ENCODE data around the gene TINCR. TPM values are rescaled to one million over a fixed set of nuclear protein-coding genes. Genes with fewer than 3 reads are reported as not detected.

Gene TINCR
- total RNA-seq, 1 donor from 2014 or later = 0.33 TPM

DNA sequence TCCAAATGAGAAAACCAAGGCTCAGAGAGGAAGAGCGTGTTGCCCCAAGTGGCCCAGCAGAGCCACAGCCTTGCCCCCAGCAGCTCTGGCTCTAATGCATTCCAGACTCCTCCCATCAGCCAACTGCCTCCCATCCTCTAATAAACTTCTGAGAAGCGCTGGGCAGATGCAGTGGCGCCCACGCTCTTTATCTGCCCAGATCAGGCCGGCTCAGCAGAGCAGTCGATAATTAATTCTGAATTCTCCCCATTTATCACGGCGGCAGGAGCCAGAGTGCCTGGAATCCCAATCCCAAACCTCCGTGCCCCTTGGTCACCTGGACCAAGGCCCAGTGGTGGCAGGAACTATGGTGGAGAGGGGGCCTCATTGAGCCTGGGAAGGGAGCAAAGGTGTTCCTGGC is 13.9 kb downstream of the TINCR start:
- TF ChIP-seq, protein P1, sequence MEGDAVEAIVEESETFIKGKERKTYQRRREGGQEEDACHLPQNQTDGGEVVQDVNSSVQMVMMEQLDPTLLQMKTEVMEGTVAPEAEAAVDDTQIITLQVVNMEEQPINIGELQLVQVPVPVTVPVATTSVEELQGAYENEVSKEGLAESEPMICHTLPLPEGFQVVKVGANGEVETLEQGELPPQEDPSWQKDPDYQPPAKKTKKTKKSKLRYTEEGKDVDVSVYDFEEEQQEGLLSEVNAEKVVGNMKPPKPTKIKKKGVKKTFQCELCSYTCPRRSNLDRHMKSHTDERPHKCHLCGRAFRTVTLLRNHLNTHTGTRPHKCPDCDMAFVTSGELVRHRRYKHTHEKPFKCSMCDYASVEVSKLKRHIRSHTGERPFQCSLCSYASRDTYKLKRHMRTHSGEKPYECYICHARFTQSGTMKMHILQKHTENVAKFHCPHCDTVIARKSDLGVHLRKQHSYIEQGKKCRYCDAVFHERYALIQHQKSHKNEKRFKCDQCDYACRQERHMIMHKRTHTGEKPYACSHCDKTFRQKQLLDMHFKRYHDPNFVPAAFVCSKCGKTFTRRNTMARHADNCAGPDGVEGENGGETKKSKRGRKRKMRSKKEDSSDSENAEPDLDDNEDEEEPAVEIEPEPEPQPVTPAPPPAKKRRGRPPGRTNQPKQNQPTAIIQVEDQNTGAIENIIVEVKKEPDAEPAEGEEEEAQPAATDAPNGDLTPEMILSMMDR (IDR thresholded peaks at IDR 0.05; ENCODE audit: unreplicated experiment) = no peak
- Mint-ChIP-seq H3K27ac (ENCODE audit: unreplicated experiment) (no peak overlapping the region), H3K36me3 (ENCODE audit: low read depth, unreplicated experiment) (no peaks in the 10 kb centered on the region), H3K9me3 (ENCODE audit: unreplicated experiment) (no peaks in the 10 kb centered on the region), H3K4me1 (ENCODE audit: unreplicated experiment) (no peaks in the 10 kb centered on the region), H3K27me3 (ENCODE audit: unreplicated experiment) (peaks cover 3% of the 10 kb centered on the region), H3K4me3 (ENCODE audit: unreplicated experiment) (no peak overlapping the region)
- DNase-seq (ENCODE audit: low spot score) = no peak

GRCh38 chr19:5547881-5548280 is 19.9 kb downstream of the TINCR start:
- no peaks in the 10 kb centered on the region for H3K36me3 Mint-ChIP-seq (ENCODE audit: low read depth, unreplicated experiment)
- TF ChIP-seq, protein P1 (IDR thresholded peaks at IDR 0.05; ENCODE audit: unreplicated experiment) = peak; percentile 39
- no peak overlapping the region for H3K4me3 Mint-ChIP-seq (ENCODE audit: unreplicated experiment)
- peaks cover 1% of the 10 kb centered on the region for H3K27me3 Mint-ChIP-seq (ENCODE audit: unreplicated experiment)
- no peaks in the 10 kb centered on the region for H3K9me3 Mint-ChIP-seq (ENCODE audit: unreplicated experiment)
- H3K27ac Mint-ChIP-seq (ENCODE audit: unreplicated experiment) = no peak overlapping the region
- peak; percentile 32 for DNase-seq (ENCODE audit: low spot score)
- H3K4me1 Mint-ChIP-seq (ENCODE audit: unreplicated experiment) = no peaks in the 10 kb centered on the region

DNA sequence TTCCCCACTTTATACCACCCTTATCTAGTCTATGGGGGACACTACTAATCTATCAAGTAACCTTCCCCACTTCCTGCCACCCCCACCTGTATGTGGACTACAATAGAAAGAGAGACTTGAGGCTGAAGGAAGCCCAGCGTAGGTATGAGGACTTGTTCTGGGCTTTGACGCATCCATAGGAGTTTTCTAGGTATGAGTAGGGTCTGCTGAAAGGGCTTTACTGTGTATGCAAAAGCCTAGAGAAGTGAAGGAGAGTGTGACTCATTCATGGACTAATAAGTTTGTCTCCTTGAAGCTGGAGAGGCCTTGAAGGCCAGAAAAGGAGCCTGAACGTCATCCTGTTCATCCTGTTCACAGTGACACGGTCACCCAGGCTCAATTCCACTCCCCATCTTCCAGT is 21.8 kb downstream of the TINCR start:
- TF ChIP-seq, protein P1 (IDR thresholded peaks at IDR 0.05; ENCODE audit: unreplicated experiment) = no peak
- Mint-ChIP-seq H3K9me3 (ENCODE audit: unreplicated experiment) (no peaks in the 10 kb centered on the region), H3K36me3 (ENCODE audit: low read depth, unreplicated experiment) (no peaks in the 10 kb centered on the region), H3K4me1 (ENCODE audit: unreplicated experiment) (no peaks in the 10 kb centered on the region), H3K27me3 (ENCODE audit: unreplicated experiment) (peaks cover 1% of the 10 kb centered on the region), H3K4me3 (ENCODE audit: unreplicated experiment) (no peak overlapping the region), H3K27ac (ENCODE audit: unreplicated experiment) (no peak overlapping the region)
- DNase-seq (ENCODE audit: low spot score) = no peak

GRCh38 chr19:5545051-5545450 is 22.7 kb downstream of the TINCR start:
- Mint-ChIP-seq H3K27me3 (ENCODE audit: unreplicated experiment) (peaks cover 1% of the 10 kb centered on the region), H3K9me3 (ENCODE audit: unreplicated experiment) (no peaks in the 10 kb centered on the region)

GRCh38 chr19:5542665-5543064 is 25.1 kb downstream of the TINCR start:
- Mint-ChIP-seq H3K9me3 (ENCODE audit: unreplicated experiment) (no peaks in the 10 kb centered on the region), H3K4me1 (ENCODE audit: unreplicated experiment) (peaks cover 3% of the 10 kb centered on the region), H3K27ac (ENCODE audit: unreplicated experiment) (no peak overlapping the region), H3K27me3 (ENCODE audit: unreplicated experiment) (peaks cover under 1% of the 10 kb centered on the region), H3K36me3 (ENCODE audit: low read depth, unreplicated experiment) (no peaks in the 10 kb centered on the region), H3K4me3 (ENCODE audit: unreplicated experiment) (no peak overlapping the region)
- no peak for DNase-seq (ENCODE audit: low spot score)
- TF ChIP-seq, protein P1 (IDR thresholded peaks at IDR 0.05; ENCODE audit: unreplicated experiment) = no peak

More at GRCh38 chr19:5545051-5545450, 22.7 kb downstream of the TINCR start:
- Mint-ChIP-seq H3K36me3 (ENCODE audit: low read depth, unreplicated experiment) (no peaks in the 10 kb centered on the region), H3K27ac (ENCODE audit: unreplicated experiment) (no peak overlapping the region), H3K4me3 (ENCODE audit: unreplicated experiment) (no peak overlapping the region), H3K4me1 (ENCODE audit: unreplicated experiment) (no peaks in the 10 kb centered on the region)
- TF ChIP-seq, protein P1 (IDR thresholded peaks at IDR 0.05; ENCODE audit: unreplicated experiment) = no peak
- DNase-seq (ENCODE audit: low spot score) = no peak
